ENCODE data around the gene C1orf21.

The C1orf21 gene

GRCh38 chr1:184621260-184621659 lies 234.4 kb downstream of the C1orf21 start:
- no peak for DNase-seq (ENCODE audit: extremely low read depth in 1 of 2, low read depth in 1 of 2)

DNA sequence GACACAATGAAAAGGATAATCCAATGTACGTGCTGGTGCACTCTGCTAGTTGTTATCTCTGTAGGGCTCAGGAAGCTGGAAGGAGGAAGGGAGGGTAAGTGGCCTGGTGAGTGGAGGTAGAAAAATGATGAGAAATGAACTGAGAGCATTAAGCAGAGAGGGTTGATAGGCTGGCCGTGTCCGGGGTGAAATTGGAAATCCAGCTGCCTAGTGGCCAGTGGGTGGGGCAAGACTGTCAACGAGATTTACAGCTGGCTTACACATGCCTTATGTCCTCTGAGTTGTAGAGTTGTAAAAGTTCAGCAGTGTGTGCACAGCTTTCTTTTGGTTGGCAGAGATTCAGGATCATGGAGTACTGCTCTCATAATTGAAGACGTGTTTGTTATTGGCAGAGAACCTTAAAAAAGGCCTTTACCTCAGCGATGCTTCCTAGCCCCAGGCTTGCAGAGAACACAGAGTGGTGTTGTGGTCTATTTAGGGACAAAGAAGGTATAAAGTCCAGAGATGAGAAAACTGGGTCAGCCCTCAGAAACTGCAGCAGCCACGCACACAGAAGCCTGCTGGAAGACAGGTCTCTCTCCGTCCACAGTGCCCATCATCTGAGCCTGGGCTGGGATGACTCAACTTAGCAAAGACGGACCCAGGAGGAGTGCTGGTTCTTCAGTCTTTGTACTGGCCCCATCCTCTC lies 235.5 kb downstream of the C1orf21 start:
- no peak for DNase-seq (ENCODE audit: extremely low read depth in 1 of 2, low read depth in 1 of 2)

- no peak for DNase-seq (ENCODE audit: extremely low read depth in 1 of 2, low read depth in 1 of 2)
Observed at GRCh38 chr1:184623404-184623803, 236.6 kb downstream of the C1orf21 start.

DNA sequence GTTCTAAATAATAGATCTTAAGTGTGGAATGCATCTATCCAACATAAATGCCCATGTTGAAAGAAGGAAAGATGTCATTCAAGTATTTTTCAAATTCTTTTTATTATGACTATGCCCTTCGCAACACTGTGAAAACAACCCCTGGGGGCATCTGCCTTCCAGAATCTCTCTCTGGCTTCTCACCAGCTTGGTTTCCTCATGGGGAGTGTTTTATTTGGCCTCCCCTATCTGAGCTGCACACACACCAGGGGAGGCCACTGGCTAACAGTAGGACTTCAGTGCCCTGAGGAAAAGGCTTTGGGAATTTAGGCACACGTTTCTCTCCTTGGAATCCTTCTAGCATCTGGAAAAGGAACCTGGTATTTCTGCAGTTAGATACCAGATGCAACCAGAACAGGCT lies 237.2 kb downstream of the C1orf21 start:
- no peak for DNase-seq (ENCODE audit: extremely low read depth in 1 of 2, low read depth in 1 of 2)

GRCh38 chr1:184624626-184625025 lies 237.8 kb downstream of the C1orf21 start:
- DNase-seq (ENCODE audit: extremely low read depth in 1 of 2, low read depth in 1 of 2): no peak

DNA sequence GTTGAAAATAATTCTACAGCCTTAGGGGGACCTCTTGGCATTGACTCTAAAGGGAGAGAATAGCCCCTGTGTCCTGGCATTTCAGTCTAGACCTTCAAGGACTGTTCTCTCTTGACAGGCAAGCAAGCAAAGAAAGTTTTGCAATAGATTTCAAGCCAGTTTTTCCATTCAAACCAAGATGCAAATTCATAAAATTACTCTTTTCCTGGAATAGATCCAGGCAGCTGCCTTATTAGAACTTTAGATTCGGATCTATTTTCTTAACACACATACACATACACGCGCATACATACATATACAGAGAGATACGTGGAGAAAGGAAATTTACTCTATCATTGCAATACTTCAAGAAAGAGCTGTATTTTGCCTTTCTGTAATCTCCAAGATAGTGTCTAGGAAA lies 238.4 kb downstream of the C1orf21 start:
- DNase-seq (ENCODE audit: extremely low read depth in 1 of 2, low read depth in 1 of 2): no peak

DNA sequence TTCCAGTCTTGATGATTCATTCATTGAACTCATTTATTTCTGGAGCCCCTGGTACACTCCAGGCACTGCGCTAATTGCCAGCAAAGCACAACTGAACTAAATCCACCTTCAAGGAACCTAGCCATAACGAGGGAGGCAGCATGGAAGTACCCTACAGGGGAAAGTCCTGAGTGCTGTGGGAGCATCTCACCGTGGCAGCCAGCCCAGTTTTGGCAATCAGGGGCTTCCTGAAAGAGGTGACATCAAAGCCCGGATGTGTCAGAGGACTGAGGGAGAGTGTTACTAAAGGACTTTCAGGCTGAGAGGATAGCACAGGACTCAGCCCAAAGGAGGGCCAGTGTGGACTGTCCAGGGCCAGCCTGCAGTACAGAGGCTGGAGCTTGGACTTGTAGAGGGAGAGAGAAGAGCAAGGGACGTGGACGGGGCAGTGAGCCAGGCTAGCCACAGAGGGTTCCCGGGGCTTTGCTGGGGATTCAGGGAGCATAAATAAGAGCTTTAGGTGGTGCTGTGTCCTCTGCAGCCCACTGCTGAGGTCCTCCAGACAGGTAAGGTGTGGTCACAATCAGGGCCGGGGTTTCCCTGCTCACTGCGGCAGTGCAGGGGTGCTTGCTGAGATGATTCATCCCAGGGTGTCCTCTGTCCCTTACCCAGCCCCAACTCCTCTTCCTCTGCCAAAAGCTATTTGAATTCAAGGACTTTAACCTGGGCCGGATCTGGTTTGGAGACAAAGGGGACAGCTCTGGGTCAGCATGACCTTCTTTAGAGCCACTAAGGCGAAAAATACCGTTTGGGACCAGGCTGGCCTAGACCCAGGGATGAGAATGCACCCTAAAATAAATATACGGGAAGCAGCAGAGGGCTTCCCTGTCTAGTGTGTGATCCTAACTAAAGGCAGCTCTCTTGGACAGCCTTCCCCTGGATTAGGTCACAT lies 239.5 kb downstream of the C1orf21 start:
- DNase-seq (ENCODE audit: extremely low read depth in 1 of 2, low read depth in 1 of 2): no peak

DNA sequence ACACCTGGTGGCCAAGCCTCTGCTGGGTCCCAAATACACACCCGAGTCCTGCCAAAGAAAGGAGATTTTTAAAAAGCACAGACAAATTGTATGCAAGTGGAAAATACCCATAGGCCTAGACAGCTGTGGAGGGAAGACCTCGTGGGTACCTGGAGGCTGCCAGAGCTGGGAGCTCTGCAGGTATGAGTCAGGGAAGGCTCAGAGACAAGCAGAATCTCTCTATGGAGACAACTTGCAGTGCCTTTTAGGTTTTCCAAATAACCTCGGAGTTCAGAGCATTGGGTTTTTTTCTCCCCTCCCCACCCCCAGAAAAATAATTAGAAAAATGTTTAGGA lies 240.1 kb downstream of the C1orf21 start:
- DNase-seq (ENCODE audit: extremely low read depth in 1 of 2, low read depth in 1 of 2): no peak

DNA sequence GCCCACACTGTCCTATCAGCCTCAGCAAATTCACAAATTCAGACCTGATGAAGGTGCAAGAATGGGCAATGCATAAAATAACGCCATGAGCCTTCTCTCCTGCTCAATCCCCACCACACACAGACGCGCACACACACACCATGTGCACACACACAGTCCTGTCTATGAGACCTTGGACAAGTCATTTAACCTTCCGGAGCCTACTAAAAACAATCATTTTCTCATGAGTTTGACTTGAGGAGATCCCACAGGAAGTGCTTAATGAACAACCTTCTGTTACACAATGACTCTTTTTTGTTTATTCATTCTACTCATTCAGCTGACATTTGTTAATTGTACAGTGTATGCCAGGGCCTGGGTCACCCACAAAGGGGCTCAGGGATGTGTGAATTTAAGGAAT lies 242.4 kb downstream of the C1orf21 start:
- no peak for DNase-seq (ENCODE audit: extremely low read depth in 1 of 2, low read depth in 1 of 2)

DNA sequence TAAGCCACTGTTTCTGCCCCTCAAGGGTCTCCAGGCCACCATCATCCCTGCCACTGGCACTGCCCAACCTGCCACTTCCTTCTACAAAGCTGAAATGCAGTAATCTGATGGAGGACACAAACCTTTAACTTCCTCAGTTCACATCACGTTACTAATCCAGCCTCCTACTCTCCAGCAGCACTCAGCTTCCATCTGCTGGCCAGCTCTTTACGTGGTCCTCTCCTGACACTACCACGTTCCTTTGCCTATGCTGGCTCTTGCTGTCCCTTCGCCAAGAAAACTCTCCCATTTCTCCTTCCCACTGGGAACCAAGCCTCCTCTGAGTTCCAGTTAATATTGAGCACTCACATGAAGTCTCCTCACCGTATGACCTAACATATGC lies 243.8 kb downstream of the C1orf21 start:
- no peak for DNase-seq (ENCODE audit: extremely low read depth in 1 of 2, low read depth in 1 of 2)

DNA sequence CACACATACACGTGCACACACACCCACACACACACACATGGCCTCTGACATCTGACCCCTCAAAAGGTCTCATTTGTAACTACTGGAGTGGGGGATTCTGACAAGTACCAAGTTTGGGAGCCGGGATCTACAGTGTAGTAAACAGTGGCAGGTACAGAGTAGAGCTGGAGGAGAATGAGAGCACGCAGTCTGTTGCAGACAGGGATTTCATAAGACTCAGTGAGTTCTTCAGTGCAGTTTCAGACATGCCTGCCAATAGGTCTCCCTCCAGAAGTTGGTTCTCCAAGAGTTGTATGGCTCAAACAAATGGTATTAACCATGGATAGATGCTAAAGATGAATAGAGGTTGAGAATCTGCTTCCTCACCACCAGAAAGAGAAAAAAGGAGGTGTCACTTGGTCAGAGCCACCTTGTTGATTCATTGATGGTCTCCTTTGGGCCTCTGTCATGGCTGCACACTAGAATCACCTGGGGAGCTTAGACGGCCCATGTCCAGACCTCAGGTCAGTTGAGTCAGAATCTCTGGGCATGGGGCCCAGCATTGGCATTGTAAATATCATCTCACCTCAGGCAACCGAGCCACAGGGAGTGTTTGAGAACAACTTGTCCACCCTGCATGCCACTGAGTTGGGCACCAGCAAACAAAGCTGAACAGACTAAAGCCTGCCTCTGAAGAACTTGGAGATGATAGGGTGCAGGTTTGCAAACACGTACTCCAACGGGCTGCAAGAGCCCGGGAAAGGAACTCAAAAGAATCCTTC lies 245.8 kb downstream of the C1orf21 start:
- no peak for DNase-seq (ENCODE audit: extremely low read depth in 1 of 2, low read depth in 1 of 2)

GRCh38 chr1:184633785-184634184 lies 247.0 kb downstream of the C1orf21 start:
- DNase-seq (ENCODE audit: extremely low read depth in 1 of 2, low read depth in 1 of 2): no peak

DNA sequence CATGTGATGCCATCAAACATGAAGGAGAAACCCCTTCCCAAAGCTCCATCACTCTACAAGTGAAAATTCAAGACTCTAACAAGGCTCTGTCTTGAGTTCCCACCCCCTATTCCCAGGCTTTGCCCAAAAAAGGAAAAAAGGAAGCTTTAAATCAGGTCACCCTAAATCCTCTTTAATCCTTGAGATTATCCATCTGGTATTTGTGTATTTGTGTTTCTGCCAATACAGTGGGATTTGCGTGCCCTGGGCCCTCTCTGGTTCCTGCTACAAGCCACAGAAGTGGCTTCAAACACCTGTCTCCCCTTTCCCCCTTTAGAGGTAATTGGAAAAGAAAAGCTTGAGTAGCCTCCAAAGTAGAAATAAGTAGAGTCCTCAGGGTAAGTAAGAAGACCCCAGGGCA lies 247.5 kb downstream of the C1orf21 start:
- no peak for DNase-seq (ENCODE audit: extremely low read depth in 1 of 2, low read depth in 1 of 2)

- no peak for DNase-seq (ENCODE audit: extremely low read depth in 1 of 2, low read depth in 1 of 2)
Observed at GRCh38 chr1:184635347-184635979, 248.6 kb downstream of the C1orf21 start.

GRCh38 chr1:184635980-184636431 lies 249.2 kb downstream of the C1orf21 start:
- no peak for DNase-seq (ENCODE audit: extremely low read depth in 1 of 2, low read depth in 1 of 2)

DNA sequence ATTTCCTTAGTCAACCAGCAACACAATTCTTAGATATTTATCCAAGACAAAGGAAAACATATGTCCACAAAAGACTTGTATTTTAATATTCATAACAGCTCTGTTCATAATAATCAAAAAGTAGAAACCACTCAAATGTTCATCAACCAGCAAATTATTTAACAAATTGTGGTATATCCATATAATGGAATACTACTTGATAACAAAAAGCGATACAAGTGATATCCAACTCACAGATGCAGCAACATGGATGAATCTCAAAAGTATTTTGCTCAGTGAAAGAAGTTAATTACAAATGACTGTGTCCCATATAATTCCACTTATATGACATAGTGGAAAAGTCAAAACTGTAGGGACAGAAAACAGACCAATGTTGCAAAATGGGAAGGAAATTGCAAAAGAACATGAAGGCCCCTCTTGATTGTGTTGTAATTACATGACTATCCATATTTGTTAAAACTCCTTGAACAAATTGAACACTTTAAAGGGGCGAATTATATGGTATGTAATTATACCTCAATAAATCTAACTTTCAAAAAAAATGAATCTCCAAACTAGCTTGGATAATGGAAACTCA lies 250.9 kb downstream of the C1orf21 start:
- DNase-seq (ENCODE audit: extremely low read depth in 1 of 2, low read depth in 1 of 2): no peak

DNA sequence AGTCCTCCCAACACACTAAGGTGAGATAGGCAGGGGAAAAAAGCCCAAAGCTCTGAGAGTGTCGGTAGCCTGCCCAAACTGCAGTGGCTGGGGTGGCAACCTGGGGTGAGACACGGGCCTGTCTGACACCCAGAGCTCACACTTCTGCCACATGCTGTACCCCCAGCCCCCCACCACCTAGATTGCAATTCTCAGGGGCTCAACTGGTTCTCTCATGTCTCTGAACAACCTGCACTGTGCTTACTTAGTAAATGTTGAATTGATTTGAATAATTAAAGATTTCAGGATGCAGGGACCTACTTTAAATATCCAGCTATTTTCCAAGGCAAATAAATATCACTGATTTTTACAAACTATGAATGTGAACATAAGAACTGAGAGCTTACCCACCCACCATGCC lies 252.4 kb downstream of the C1orf21 start:
- DNase-seq (ENCODE audit: extremely low read depth in 1 of 2, low read depth in 1 of 2): no peak

DNA sequence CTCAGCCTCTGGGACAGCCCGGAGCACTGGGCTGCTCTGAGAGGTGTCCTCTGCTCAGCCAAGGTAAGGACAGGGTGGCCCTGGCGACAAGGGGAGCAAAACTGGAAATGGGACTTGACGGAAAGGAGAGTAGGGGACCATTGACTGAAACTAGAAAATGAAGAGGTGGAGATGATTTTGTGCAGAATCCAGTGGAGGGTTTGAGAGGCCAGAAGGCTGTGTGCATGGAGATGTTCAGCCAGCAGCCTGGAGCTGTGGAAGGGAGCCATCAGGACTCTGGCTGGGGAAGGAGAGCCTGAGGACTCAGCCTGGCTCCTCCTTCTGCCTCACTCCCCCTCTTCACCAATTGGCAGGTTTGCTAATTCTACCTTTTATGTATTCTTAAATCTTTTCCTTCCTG lies 253.7 kb downstream of the C1orf21 start:
- no peak for DNase-seq (ENCODE audit: extremely low read depth in 1 of 2, low read depth in 1 of 2)

- DNase-seq (ENCODE audit: extremely low read depth in 1 of 2, low read depth in 1 of 2): no peak
Observed at GRCh38 chr1:184641894-184642293, 255.1 kb downstream of the C1orf21 start.

DNA sequence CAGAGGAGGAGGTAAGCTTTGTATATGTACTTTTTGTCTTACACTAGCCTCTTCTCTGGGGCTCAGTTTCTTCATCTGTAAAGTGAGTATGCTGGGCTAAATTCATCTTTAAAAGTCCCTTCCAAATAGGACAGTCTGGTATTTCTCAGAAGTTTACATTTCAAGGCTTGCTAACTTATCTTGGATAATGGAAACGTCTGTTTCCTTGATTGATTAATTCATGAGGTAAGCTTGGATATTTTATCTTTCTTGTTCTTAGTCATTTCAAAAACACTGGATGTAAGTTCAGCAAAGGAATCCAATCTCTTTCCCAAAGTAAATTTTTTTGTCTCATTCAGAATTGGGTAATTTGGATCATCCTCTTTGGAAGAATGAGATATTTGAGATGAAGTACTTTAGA lies 256.8 kb downstream of the C1orf21 start:
- DNase-seq (ENCODE audit: extremely low read depth in 1 of 2, low read depth in 1 of 2): no peak

DNA sequence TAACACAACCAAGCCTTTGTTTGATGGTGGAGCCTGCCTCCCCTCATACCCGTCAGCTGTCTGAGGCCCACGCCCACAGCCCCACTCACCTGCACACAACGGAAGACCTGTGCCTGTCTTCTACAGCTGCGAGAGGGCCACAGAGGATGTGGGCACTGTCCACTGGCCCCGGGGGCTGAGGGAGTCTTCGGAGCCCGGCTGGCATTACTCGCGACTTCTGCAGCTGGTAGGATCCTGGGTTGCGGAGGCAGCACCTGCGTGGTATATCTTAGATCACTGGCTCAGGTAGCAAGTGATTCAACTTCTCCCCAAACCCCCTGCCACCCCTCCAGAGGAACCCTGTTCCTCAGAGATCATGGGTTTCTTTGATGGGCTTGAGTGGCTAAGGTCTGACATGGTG lies 257.9 kb downstream of the C1orf21 start:
- DNase-seq (ENCODE audit: extremely low read depth in 1 of 2, low read depth in 1 of 2): no peak
